ENCODE data around the gene SMAD5. TPM values are rescaled to one million over a fixed set of nuclear protein-coding genes. Genes with fewer than 3 reads are reported as not detected.

SMAD5 gene
- total RNA-seq, 1 experiment from 2014 or later: 69.3 TPM

DNA sequence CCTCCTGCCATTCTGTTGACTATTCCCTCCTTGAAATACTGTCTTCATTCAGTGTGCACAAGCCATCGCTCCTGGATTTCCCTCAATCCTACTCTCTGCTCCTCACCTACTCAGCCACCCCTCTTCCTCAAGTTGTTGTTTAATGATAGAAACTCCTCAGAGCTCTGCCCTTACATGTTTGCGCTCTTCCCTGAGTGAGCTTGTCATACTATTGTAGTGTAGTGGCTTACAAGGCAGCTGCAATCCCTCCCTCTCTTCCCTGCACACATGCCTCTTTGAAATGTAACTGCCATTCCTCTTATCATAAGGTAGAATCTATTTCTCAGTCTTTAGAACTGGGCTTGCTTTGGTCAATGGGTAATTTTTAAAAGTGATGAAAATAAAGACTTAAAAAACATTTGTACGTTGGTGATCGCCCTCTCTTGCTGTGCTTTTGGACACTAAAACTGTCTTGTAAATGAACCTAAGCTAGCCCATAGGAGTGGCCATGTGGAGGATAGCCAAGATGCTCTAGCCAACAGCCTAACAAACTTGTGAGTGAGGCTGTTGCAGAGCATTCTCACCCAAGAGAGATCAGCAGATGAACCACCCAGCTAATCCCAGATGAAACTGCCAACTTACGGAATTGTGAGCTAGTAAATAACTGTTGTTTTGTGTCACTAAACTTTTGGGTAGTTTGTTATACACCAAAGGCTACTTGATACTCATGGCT, 18.1 kb upstream of the SMAD5 start:
- Histone ChIP-seq H2BK15ac (ENCODE audit: low read depth, low read length) (no peak overlapping the region), H3K14ac (ENCODE audit: insufficient read depth, low read length) (no peak overlapping the region), H2BK5ac (ENCODE audit: insufficient read length, low read length) (no peak overlapping the region), H3K23ac (ENCODE audit: insufficient read length, low read depth, low read length) (no peak overlapping the region), H4K20me1 (ENCODE audit: control insufficient read depth, insufficient read depth, insufficient read length) (no peaks in the 10 kb centered on the region), H4K8ac (replicated peaks; ENCODE audit: insufficient read length, low read depth, low read length) (no peak overlapping the region), H3T11ph (ENCODE audit: low read length) (no peak overlapping the region), H3K4me1 (ENCODE audit: insufficient read depth, low read length) (no peaks in the 10 kb centered on the region; the same call in 1 of the 2 replicates), H4K91ac (ENCODE audit: insufficient read length, low read depth, low read length) (no peak overlapping the region), H3K79me2 (ENCODE audit: insufficient read depth, low read length) (no peaks in the 10 kb centered on the region), H2BK20ac (ENCODE audit: low read depth, low read length, poor library complexity, severe bottlenecking) (no peak overlapping the region), H3K56ac (ENCODE audit: insufficient read length, low read depth, low read length) (no peak overlapping the region), H3K18ac (ENCODE audit: insufficient read length, low read depth, low read length) (no peak overlapping the region), H2BK120ac (ENCODE audit: low read depth, low read length, poor library complexity, severe bottlenecking) (no peak overlapping the region), H3K27ac (ENCODE audit: insufficient read length, low read depth, low read length) (no peak overlapping the region), H4K5ac (ENCODE audit: insufficient read length, low read depth, low read length) (no peak overlapping the region), H2BK12ac (ENCODE audit: insufficient read length, low read depth, low read length) (no peak overlapping the region), H3K23me2 (ENCODE audit: insufficient read length, low read depth, low read length, poor library complexity, severe bottlenecking) (no peaks in the 10 kb centered on the region), H2AFZ (ENCODE audit: low read length) (no peak overlapping the region), H3K79me1 (ENCODE audit: insufficient read depth, low read depth, low read length, poor library complexity, severe bottlenecking) (no peaks in the 10 kb centered on the region), H3K4me2 (ENCODE audit: insufficient read depth, insufficient read length, low read length) (no peak overlapping the region), H2AK5ac (ENCODE audit: insufficient read length, low read length) (no peak overlapping the region), H3K9ac (ENCODE audit: extremely low read depth, insufficient read length, low read length) (no peak overlapping the region), H3K27me3 (ENCODE audit: insufficient read depth, low read length) (no peaks in the 10 kb centered on the region), H3K9me3 (ENCODE audit: control insufficient read depth, low read depth, low read length) (no peaks in the 10 kb centered on the region), H3K4ac (ENCODE audit: low read depth, low read length) (no peak overlapping the region)
- Mint-ChIP-seq H3K27me3 (ENCODE audit: low read depth) (peaks cover 16% of the 10 kb centered on the region), H3K4me1 (peaks cover 4 to 6% of the 10 kb centered on the region in 2 experiments), H3K9me3 (no peaks in the 10 kb centered on the region), H3K36me3 (ENCODE audit: insufficient read depth in 1 of 3, low read depth in 3 of 3) (no peaks in the 10 kb centered on the region), H3K27ac (no peak overlapping the region), H3K4me3 (no peak overlapping the region)
- TF ChIP-seq, protein P1, sequence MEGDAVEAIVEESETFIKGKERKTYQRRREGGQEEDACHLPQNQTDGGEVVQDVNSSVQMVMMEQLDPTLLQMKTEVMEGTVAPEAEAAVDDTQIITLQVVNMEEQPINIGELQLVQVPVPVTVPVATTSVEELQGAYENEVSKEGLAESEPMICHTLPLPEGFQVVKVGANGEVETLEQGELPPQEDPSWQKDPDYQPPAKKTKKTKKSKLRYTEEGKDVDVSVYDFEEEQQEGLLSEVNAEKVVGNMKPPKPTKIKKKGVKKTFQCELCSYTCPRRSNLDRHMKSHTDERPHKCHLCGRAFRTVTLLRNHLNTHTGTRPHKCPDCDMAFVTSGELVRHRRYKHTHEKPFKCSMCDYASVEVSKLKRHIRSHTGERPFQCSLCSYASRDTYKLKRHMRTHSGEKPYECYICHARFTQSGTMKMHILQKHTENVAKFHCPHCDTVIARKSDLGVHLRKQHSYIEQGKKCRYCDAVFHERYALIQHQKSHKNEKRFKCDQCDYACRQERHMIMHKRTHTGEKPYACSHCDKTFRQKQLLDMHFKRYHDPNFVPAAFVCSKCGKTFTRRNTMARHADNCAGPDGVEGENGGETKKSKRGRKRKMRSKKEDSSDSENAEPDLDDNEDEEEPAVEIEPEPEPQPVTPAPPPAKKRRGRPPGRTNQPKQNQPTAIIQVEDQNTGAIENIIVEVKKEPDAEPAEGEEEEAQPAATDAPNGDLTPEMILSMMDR (conservative IDR thresholded peaks at IDR 0.05): no peak
- no peak for DNase-seq
- WGBS (ENCODE audit: extremely low coverage, insufficient read length, low lambda C conversion rate): no CpG with 5 or more reads among the region's 5 CpGs

Data from H9 (cell line).